Choroid plexus epithelial cell (primary cell): ENCODE results near the gene CENPL.

Experiments
- DNase-seq: peaks from one replicate; pipeline ENCODE4 v3.0.0-alpha.2; 2010; ENCODE audit warnings: low read depth
- H3K4me3 ChIP-seq: 2 replicates; pipeline ENCODE4 v1.5.1; 2011; ENCODE audit warnings: low read depth, mild to moderate bottlenecking, control low read depth, low read length, moderate library complexity
- TF ChIP-seq, protein P1 (sequence below): conservative IDR thresholded peaks from 2 replicates; pipeline ENCODE4 v1.5.1; 2011; ENCODE audit warnings: low read depth, mild to moderate bottlenecking, control low read depth, inconsistent platforms, low read length, moderate library complexity

Gene CENPL

DNA sequence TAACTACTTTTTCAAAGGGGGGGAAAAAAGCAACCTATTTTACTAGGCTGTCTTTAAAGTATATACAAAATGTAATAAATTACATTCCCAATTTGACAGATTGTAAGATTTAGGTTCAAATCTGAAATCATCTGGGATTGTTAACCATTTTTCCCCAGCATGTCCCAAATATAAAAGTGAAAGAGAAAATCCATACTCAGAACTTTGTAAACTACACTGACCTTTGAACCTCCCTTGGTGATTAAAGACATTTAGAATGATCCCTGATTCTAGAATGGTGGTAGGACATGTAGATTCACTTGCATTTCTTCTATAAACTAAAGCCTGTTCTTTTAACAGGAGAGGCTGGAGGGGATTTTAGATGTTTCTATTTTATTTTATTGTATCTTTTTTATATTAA lies 70.9 kb downstream of the CENPL start:
- TF ChIP-seq, protein P1, sequence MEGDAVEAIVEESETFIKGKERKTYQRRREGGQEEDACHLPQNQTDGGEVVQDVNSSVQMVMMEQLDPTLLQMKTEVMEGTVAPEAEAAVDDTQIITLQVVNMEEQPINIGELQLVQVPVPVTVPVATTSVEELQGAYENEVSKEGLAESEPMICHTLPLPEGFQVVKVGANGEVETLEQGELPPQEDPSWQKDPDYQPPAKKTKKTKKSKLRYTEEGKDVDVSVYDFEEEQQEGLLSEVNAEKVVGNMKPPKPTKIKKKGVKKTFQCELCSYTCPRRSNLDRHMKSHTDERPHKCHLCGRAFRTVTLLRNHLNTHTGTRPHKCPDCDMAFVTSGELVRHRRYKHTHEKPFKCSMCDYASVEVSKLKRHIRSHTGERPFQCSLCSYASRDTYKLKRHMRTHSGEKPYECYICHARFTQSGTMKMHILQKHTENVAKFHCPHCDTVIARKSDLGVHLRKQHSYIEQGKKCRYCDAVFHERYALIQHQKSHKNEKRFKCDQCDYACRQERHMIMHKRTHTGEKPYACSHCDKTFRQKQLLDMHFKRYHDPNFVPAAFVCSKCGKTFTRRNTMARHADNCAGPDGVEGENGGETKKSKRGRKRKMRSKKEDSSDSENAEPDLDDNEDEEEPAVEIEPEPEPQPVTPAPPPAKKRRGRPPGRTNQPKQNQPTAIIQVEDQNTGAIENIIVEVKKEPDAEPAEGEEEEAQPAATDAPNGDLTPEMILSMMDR: no peak
- no peak for DNase-seq
- H3K4me3 ChIP-seq: no peak overlapping the region
